HepG2 (cell line): Measurements from ENCODE around the gene TSPAN11. TPM values are rescaled to one million over a fixed set of nuclear protein-coding genes. Genes with fewer than 3 reads are reported as not detected.

ENCODE experiments used
- ATAC-seq: fragments of 200-7000 bp; cut with Tn5 transposase; 3 replicates; pipeline ENCODE4 v1.9.1; 2020; ENCODE audit warnings: mild to moderate bottlenecking, moderate library complexity
- BruUV-seq: library from RNA; stranded (reverse); fragments of 400-500 nt; replicated peaks from 2 replicates; lab custom pipeline; 2021; lab: Mats Ljungman, UMichigan
- CTCF ChIA-PET: fragments of 300-600 bp; formaldehyde crosslinking; extraction: SDS; loops from one replicate; lab custom pipeline; 2021; ENCODE audit warnings: low total read pairs, inconsistent platforms, low intra/inter-chr PET ratio; lab: Yijun Ruan, JAX
- POLR2A ChIA-PET: fragments of 350-600 bp; sonication (Branson Sonifier 250); formaldehyde crosslinking; loops from one replicate; lab custom pipeline; 2020; ENCODE audit warnings: antibody characterized with exemption, inconsistent platforms; lab: Yijun Ruan, JAX
- DNase-seq: peaks from one replicate; pipeline ENCODE4 v3.0.0-alpha.2; 2015; ENCODE audit warnings: low spot score
- FAIRE-seq: peaks from 3 replicates; lab custom pipeline; 2011; peaks lifted over from hg19 to GRCh38; lab: Jason Lieb, UNC
- H2AFZ ChIP-seq: one replicate; pipeline ENCODE4 v1.6.1; 2011; ENCODE audit warnings: low read length, inconsistent platforms
- H3K27ac ChIP-seq: fragments of 300-600 bp; 3 replicates; pipeline ENCODE4 v1.8.0; 2011; ENCODE audit warnings: mixed run types, mild to moderate bottlenecking, mixed read lengths, low read length, inconsistent platforms; ENCODE audit not compliant: insufficient read depth; ENCODE audit errors: extremely low read length
- H3K27me3 ChIP-seq, 2 experiments: fragments of 200-600 bp in 1 of 2; 2 replicates in 1 of 2; 3 replicates in 1 of 2; pipeline versions ENCODE4 v1.6.0 to v1.8.0; 2011; ENCODE audit warnings: low read length in 2 of 2, mild to moderate bottlenecking in 2 of 2, moderate library complexity in 2 of 2, inconsistent platforms in 1 of 2; ENCODE audit not compliant: insufficient read depth in 2 of 2, control insufficient read depth in 1 of 2
- H3K36me3 ChIP-seq, 2 experiments: fragments of 200-600 bp in 1 of 2; replicated peaks in 1 of 2; 2 replicates in 1 of 2; 3 replicates in 1 of 2; pipeline versions ENCODE4 v1.5.1 to v1.8.0; 2011; ENCODE audit warnings: low read length in 2 of 2, inconsistent platforms in 1 of 2; ENCODE audit not compliant: insufficient read depth in 2 of 2, control insufficient read depth in 1 of 2
- H3K4me1 ChIP-seq: 2 replicates; pipeline ENCODE4 v1.5.1; 2012; ENCODE audit warnings: low read length, inconsistent platforms; ENCODE audit not compliant: insufficient read depth
- H3K4me2 ChIP-seq: 2 replicates; pipeline ENCODE4 v1.6.0; 2011; ENCODE audit warnings: low read depth, low read length, inconsistent platforms
- H3K4me3 ChIP-seq, 3 experiments: fragments of 200-600 bp in 1 of 3; sonication (generic), shearing (Covaris generic) in 1 of 3; replicated peaks in 1 of 3; 2 replicates each; pipeline ENCODE4 v1.5.1; 2011 to 2016; ENCODE audit warnings: low read length in 3 of 3, inconsistent platforms in 2 of 3, low read depth in 2 of 3, mild to moderate bottlenecking in 2 of 3, control low read depth in 1 of 3, mixed read lengths in 1 of 3; ENCODE audit not compliant: insufficient read depth in 1 of 3
- H3K79me2 ChIP-seq: one replicate; pipeline ENCODE4 v1.6.1; 2011; ENCODE audit warnings: low read length, inconsistent platforms; ENCODE audit not compliant: insufficient read depth
- H3K9ac ChIP-seq: 2 replicates; pipeline ENCODE4 v1.6.0; 2011; ENCODE audit warnings: mild to moderate bottlenecking, low read depth, low read length, inconsistent platforms; ENCODE audit not compliant: insufficient read depth
- H3K9me3 ChIP-seq: 2 replicates; pipeline ENCODE4 v1.5.1; 2012; ENCODE audit warnings: mild to moderate bottlenecking, low read length
- H4K20me1 ChIP-seq: 2 replicates; pipeline ENCODE4 v1.6.0; 2011; ENCODE audit warnings: inconsistent platforms, mild to moderate bottlenecking, low read length, moderate library complexity; ENCODE audit not compliant: insufficient read depth
- BHLHE40 ChIP-seq: IDR thresholded peaks from 2 replicates; pipeline ENCODE4 v1.6.1; 2011; ENCODE audit warnings: low read length, improper control_type of control experiment
- BRF2 ChIP-seq: sonication (generic); formaldehyde crosslinking; IDR thresholded peaks from 2 replicates; pipeline ENCODE4 v1.8.1; 2022; ENCODE audit warnings: mild to moderate bottlenecking, missing genetic modification reagents
- CBX5 ChIP-seq: sonication (generic); formaldehyde crosslinking; IDR thresholded peaks from 2 replicates; pipeline ENCODE4 v1.4.0; 2020; ENCODE audit warnings: missing genetic modification reagents, borderline replicate concordance
- DPF2 ChIP-seq: sonication (generic); formaldehyde crosslinking; IDR thresholded peaks from 2 replicates; pipeline ENCODE4 v1.4.0; 2020; ENCODE audit warnings: mild to moderate bottlenecking, low read depth, missing genetic modification reagents, borderline replicate concordance
- EEA1 ChIP-seq: sonication (generic); formaldehyde crosslinking; IDR thresholded peaks from 2 replicates; pipeline ENCODE4 v1.5.1; 2020; ENCODE audit warnings: mild to moderate bottlenecking, missing genetic modification reagents, borderline replicate concordance
- EHMT2 ChIP-seq: fragments of 200-600 bp; sonication (generic); IDR thresholded peaks from 2 replicates; pipeline ENCODE4 v1.7.0; 2017; ENCODE audit warnings: antibody characterized with exemption, low read depth, low read length, borderline replicate concordance
- NR2C2 ChIP-seq: sonication (generic); formaldehyde crosslinking; IDR thresholded peaks from 2 replicates; pipeline ENCODE4 v1.4.0; 2020; ENCODE audit warnings: missing genetic modification reagents, mild to moderate bottlenecking, moderate library complexity, borderline replicate concordance
- ZBTB3 ChIP-seq: sonication (generic); formaldehyde crosslinking; IDR thresholded peaks from 2 replicates; pipeline ENCODE4 v1.4.0; 2020; ENCODE audit warnings: low read depth, mild to moderate bottlenecking, moderate library complexity, missing genetic modification reagents, borderline replicate concordance
- ZKSCAN5 ChIP-seq: sonication (generic); formaldehyde crosslinking; IDR thresholded peaks from 2 replicates; pipeline ENCODE4 v1.5.1; 2020; ENCODE audit warnings: mild to moderate bottlenecking, missing genetic modification reagents
- WGBS: methylation state at CpG from one replicate; pipeline ENCODE4 v1.1.6; 2017; ENCODE audit warnings: low lambda C conversion rate; 5-methylcytosine and 5-hydroxymethylcytosine counted together
- in situ Hi-C: cut with HindIII; loops from 2 replicates; pipeline ENCODE4 v1.10.0; 2017; ENCODE audit warnings: low pct_unique_long_range_greater_than_20kb; ENCODE audit not compliant: extremely low pct_ligation_motif_present
- intact Hi-C: fragments of 100-400 bp; cut with micrococcal nuclease; formaldehyde crosslinking; loops from one replicate; pipeline ENCODE4 v1.10.0; 2022; ENCODE audit not compliant: unreplicated experiment
- polyA plus RNA-seq, 8 experiments: library from polyadenylated mRNA; depleted of rRNA in 3 of 8; stranded (reverse) in 7 of 8; unstranded in 1 of 8; fragments of >200 nt; fragmentation: Illumina TruSeq in 4 of 8; extraction: Trizol in 4 of 8; gene quantifications; 2 replicates each; pipeline versions ENCODE4 v1.2.1 to v1.2.3, GENCODE V29; 2011 to 2016; ENCODE audit warnings: low read depth in 4 of 8, missing spikeins in 1 of 8, mixed read lengths in 1 of 8; ENCODE audit not compliant: insufficient read depth in 1 of 8
- total RNA-seq, 5 experiments: library from RNA; depleted of rRNA; stranded (reverse); fragments of >200 nt; fragmentation: Illumina TruSeq; extraction: Trizol; gene quantifications; 2 replicates each; pipeline ENCODE4 v1.2.3, GENCODE V29; 2016; ENCODE audit warnings: low read depth in 1 of 5

TSPAN11 gene
- total and polyA plus RNA-seq, 2 of the 13 experiments (the other 11 are each of a cell fraction or from before 2014, with no cell fraction given): 0.01 to 0.07 TPM

DNA sequence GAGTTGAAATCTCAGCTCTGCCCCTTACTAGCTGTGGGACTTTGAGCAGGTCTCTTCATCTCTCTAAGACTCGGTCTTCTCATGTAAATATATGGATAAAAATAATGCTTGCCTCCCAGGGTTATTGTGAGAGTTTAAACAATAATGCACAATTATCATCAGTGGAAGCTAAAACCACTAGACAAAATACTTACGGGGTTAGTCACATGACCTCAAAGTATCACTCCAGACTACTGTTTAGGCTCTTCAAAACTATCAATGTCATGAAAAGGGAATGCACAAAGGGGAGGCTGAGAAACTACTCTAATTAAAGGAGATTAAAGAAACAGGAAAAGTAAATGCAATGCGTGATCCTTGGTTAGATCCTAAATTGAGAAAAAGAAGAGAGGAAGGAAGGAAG, 24.5 kb upstream of the TSPAN11 start (continued):
- no peak for TF ChIP-seq ZKSCAN5
- TF ChIP-seq DPF2 (CRISPR knock-in tag): no peak
- TF ChIP-seq ZBTB3 (CRISPR knock-in tag): no peak
- TF ChIP-seq EHMT2: no peak
- no peak for TF ChIP-seq BHLHE40

GRCh38 chr12:30902596-30902995, 24.0 kb upstream of the TSPAN11 start:
- ChIA-PET CTCF (no interaction called here), POLR2A (no interaction called here)
- Histone ChIP-seq H3K9ac (no peak overlapping the region), H3K4me3 (no peak overlapping the region), H3K27me3 (no peaks in the 10 kb centered on the region), H3K9me3 (no peaks in the 10 kb centered on the region), H4K20me1 (no peaks in the 10 kb centered on the region), H3K27ac (no peak overlapping the region), H3K79me2 (no peaks in the 10 kb centered on the region), H3K4me1 (peaks cover 1% of the 10 kb centered on the region), H2AFZ (no peak overlapping the region)
- no peak for FAIRE-seq
- no peak for ATAC-seq
- in situ Hi-C loops (no loop called here), intact Hi-C loops (no loop called here)
- BruUV-seq: no TSS peak
- no peak for TF ChIP-seq CBX5 (CRISPR knock-in tag)
- TF ChIP-seq EEA1 (CRISPR knock-in tag): no peak
- TF ChIP-seq NR2C2 (CRISPR knock-in tag): no peak
- TF ChIP-seq BRF2 (CRISPR knock-in tag): no peak
- TF ChIP-seq, all 625 proteins: peak for 0
- no peaks in the 10 kb centered on the region for H3K36me3 ChIP-seq
- DNase-seq: no peak
- WGBS: 24% methylated on average over 4 of the region's 4 CpGs
- H3K4me2 ChIP-seq: no peak overlapping the region
